Prostate gland (tissue), 2 donors: Measurements from ENCODE around the gene RAMACL.

Experiments used
- CTCF ChIP-seq, 4 experiments: fragments of 200-600 bp in 2 of 4; fragments of 450-650 bp in 2 of 4; sonication (generic) in 2 of 4; IDR thresholded peaks; 1 replicate in 3 of 4; 2 replicates in 1 of 4; pipeline ENCODE4 v1.5.1; 2016 to 2019; ENCODE audit warnings: antibody characterized with exemption in 4 of 4, mild to moderate bottlenecking in 2 of 4, moderate library complexity in 2 of 4
- POLR2A ChIP-seq: fragments of 450-650 bp; IDR thresholded peaks from one replicate; pipeline ENCODE4 v1.6.1; 2016; ENCODE audit warnings: antibody characterized with exemption, mild to moderate bottlenecking
- POLR2AphosphoS5 ChIP-seq: sonication (generic); formaldehyde crosslinking; IDR thresholded peaks from one replicate; pipeline ENCODE4 v1.6.1; 2017; ENCODE audit warnings: antibody characterized with exemption

- TF ChIP-seq POLR2AphosphoS5 (no peak), CTCF (IDR thresholded peaks at IDR 0.05) (no peak), POLR2A (no peak)
These were observed 43.9 kb downstream of the RAMACL start for GRCh38 chr6:166542580-166542912.
